PC-3 (cell line): Measurements from ENCODE around the gene FAM107B.

Experiments used
- EZH2 ChIP-seq: fragments of 300-600 bp; sonication (generic); IDR thresholded peaks from one replicate; pipeline ENCODE4 v1.6.1; 2017; ENCODE audit warnings: antibody characterized with exemption, mild to moderate bottlenecking, low read length; ENCODE audit not compliant: unreplicated experiment
- EZH2phosphoT487 ChIP-seq: fragments of 300-600 bp; sonication (generic); IDR thresholded peaks from 2 replicates; pipeline ENCODE4 v1.6.1; 2018; ENCODE audit warnings: mild to moderate bottlenecking, antibody characterized with exemption, low read length, borderline replicate concordance
- TF ChIP-seq, protein P1 (sequence below): fragments of 300-600 bp; sonication (generic); conservative IDR thresholded peaks from 2 replicates; pipeline ENCODE4 v1.5.1; 2017; ENCODE audit warnings: antibody characterized with exemption, low read depth, mild to moderate bottlenecking, low read length

DNA sequence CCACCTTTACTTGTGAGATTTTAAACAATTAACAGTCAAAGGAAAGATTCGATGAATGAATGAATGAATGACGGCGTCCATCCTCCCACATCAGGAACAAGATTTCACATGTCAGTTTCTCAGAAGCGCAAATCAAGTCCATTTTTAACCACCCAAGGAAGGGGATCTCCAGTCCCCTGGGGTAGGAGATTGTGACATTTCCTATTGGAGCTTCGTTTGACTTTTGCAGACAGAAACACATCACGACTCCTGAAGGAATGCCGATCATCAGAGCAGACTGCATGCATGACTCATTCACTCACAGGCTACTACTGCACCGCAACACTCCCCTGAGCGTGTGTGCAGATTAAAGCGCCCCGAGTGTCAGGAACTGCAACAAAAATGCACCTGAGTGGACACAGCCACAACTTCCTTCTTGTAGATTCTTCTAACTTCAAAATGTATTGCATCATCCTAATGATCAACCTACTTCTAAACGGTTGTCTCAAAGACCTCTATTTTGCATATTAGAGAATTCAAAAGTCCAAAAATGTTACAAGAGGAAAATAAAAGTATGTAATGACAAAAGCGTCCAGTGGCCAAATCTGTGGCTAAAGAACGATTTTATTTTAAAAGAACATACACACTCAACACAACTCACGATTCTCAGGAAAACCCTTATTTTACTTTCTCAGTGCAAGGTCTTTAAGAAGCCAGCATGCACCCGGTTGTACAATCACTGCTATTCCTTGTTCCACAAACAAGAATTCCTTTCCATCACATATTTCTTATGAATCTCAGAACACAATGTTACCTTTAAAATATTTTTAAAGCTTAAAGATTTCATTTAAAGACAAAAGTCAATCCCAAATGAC, 172.6 kb downstream of the FAM107B start:
- TF ChIP-seq, protein P1, sequence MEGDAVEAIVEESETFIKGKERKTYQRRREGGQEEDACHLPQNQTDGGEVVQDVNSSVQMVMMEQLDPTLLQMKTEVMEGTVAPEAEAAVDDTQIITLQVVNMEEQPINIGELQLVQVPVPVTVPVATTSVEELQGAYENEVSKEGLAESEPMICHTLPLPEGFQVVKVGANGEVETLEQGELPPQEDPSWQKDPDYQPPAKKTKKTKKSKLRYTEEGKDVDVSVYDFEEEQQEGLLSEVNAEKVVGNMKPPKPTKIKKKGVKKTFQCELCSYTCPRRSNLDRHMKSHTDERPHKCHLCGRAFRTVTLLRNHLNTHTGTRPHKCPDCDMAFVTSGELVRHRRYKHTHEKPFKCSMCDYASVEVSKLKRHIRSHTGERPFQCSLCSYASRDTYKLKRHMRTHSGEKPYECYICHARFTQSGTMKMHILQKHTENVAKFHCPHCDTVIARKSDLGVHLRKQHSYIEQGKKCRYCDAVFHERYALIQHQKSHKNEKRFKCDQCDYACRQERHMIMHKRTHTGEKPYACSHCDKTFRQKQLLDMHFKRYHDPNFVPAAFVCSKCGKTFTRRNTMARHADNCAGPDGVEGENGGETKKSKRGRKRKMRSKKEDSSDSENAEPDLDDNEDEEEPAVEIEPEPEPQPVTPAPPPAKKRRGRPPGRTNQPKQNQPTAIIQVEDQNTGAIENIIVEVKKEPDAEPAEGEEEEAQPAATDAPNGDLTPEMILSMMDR: no peak
- TF ChIP-seq EZH2phosphoT487: no peak
- TF ChIP-seq EZH2: no peak
